MCF 10A (cell line): ENCODE data around the gene ABCF2. TPM values are rescaled to one million over a fixed set of nuclear protein-coding genes. Genes with fewer than 3 reads are reported as not detected.

Experiments used
- BruUV-seq: library from RNA; stranded (reverse); fragments of 400-500 nt; replicated peaks from 2 replicates; lab custom pipeline; 2021; lab: Mats Ljungman, UMichigan
- CTCF ChIA-PET: fragments of 300-600 bp; sonication (Branson Sonifier 250); formaldehyde crosslinking; extraction: SDS; loops from one replicate; lab custom pipeline; 2021; ENCODE audit warnings: antibody characterized with exemption, inconsistent platforms; lab: Yijun Ruan, JAX
- POLR2A ChIA-PET: fragments of 300-600, 350-650 bp; sonication (Branson Sonifier 250); formaldehyde crosslinking; extraction: SDS; loops from one replicate; lab custom pipeline; 2020; ENCODE audit warnings: antibody characterized with exemption, inconsistent platforms; lab: Yijun Ruan, JAX
- DNase-seq: peaks from one replicate; pipeline ENCODE4 v3.0.0-alpha.2; 2018; ENCODE audit not compliant: unreplicated experiment
- H3K27ac Mint-ChIP-seq: one replicate; pipeline ENCODE4 v1.8.0; 2022; ENCODE audit warnings: mild to moderate bottlenecking, low read depth, mixed read lengths; ENCODE audit not compliant: unreplicated experiment
- H3K27me3 Mint-ChIP-seq: one replicate; pipeline ENCODE4 v1.8.0; 2022; ENCODE audit warnings: mixed read lengths; ENCODE audit not compliant: insufficient read depth, unreplicated experiment
- H3K36me3 Mint-ChIP-seq: one replicate; pipeline ENCODE4 v1.8.0; 2022; ENCODE audit warnings: mild to moderate bottlenecking, moderate library complexity, mixed read lengths; ENCODE audit not compliant: insufficient read depth, unreplicated experiment
- H3K4me1 Mint-ChIP-seq: one replicate; pipeline ENCODE4 v1.8.0; 2022; ENCODE audit warnings: mixed read lengths; ENCODE audit not compliant: insufficient read depth, unreplicated experiment
- H3K4me3 Mint-ChIP-seq: one replicate; pipeline ENCODE4 v1.8.0; 2022; ENCODE audit warnings: mild to moderate bottlenecking, moderate library complexity, mixed read lengths; ENCODE audit not compliant: unreplicated experiment
- H3K9me3 Mint-ChIP-seq: one replicate; pipeline ENCODE4 v1.8.0; 2022; ENCODE audit warnings: mixed read lengths; ENCODE audit not compliant: unreplicated experiment
- intact Hi-C: fragments of 100-400 bp; cut with micrococcal nuclease; formaldehyde crosslinking; loops from 2 replicates; pipeline ENCODE4 v1.14.1; 2022
- total RNA-seq: library from RNA; stranded (reverse); gene quantifications from 2 replicates; pipeline ENCODE4 v1.2.3, GENCODE V29; 2022
- TF ChIP-seq, protein P1 (sequence below): fragments of 200-600 bp; IDR thresholded peaks from one replicate; pipeline ENCODE4 v1.8.0; 2022; ENCODE audit warnings: antibody characterized with exemption, mild to moderate bottlenecking; ENCODE audit not compliant: unreplicated experiment

The ABCF2 gene
- total RNA-seq, 1 experiment from 2014 or later: 72.4 TPM

DNA sequence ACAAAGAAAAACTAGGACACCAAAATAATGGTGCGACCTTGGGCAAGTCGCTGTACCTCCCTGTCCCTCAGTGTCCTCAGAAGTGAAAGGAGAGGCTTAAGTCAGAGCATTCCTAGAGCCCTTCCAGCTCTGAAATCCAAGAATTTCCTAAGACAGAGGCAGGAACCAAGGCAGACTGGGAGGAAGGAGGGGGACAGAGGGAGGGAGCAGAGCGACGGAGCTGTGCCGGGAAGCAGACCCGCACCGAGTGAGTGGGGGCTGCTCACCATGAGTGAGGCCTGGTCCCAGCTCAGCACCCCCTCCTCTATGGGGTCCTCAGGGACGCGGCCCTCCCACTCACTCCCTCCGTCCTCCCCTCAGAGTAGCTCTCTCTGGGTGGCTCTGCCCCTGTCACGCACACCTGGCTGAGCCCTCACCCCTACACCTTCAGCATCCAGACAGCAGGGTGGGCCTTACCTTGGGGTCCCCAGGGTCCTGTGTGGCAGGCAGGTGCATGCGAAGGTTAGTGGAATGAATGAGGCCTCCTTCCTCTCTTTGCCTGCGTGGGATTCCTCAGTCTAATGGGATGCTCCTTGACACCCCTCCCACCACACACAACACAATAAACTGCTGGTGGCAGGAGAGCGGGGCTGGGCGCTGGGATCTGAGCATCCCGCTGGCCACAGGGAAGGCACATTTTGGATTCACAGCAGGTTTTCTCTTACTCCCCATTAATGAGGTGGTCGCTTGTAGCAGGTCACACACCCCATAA lies 26.1 kb upstream of the ABCF2 start:
- no TSS peak for BruUV-seq
- CTCF ChIA-PET: interaction anchor here (1.0 to 1.2 kb wide), 2 partner anchors 9 to 51 kb away, joined by 3 to 6 read pairs; no protein-coding TSS in a partner anchor

DNA sequence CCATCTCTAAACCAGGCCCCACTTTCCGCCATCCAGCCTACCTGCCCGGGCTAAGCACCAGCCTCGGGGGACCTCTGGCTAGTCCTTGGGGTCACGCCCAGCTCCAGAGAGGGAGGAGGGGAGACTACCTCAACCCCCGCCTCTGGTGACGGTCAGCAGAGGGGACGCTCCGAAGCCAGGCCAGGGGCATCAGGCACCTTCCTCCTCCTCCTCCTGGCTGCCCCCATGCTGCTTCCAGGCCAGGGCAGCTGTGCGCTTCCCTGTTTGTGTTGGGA lies 25.5 kb upstream of the ABCF2 start:
- Mint-ChIP-seq H3K27me3 (peaks cover 32% of the 10 kb centered on the region), H3K27ac (no peak overlapping the region), H3K4me3 (peak overlapping the region; percentile 63), H3K9me3 (no peaks in the 10 kb centered on the region), H3K4me1 (peaks cover 34% of the 10 kb centered on the region), H3K36me3 (no peaks in the 10 kb centered on the region)
- no TSS peak for BruUV-seq
- intact Hi-C loops: no loop called here
- TF ChIP-seq, protein P1, sequence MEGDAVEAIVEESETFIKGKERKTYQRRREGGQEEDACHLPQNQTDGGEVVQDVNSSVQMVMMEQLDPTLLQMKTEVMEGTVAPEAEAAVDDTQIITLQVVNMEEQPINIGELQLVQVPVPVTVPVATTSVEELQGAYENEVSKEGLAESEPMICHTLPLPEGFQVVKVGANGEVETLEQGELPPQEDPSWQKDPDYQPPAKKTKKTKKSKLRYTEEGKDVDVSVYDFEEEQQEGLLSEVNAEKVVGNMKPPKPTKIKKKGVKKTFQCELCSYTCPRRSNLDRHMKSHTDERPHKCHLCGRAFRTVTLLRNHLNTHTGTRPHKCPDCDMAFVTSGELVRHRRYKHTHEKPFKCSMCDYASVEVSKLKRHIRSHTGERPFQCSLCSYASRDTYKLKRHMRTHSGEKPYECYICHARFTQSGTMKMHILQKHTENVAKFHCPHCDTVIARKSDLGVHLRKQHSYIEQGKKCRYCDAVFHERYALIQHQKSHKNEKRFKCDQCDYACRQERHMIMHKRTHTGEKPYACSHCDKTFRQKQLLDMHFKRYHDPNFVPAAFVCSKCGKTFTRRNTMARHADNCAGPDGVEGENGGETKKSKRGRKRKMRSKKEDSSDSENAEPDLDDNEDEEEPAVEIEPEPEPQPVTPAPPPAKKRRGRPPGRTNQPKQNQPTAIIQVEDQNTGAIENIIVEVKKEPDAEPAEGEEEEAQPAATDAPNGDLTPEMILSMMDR: no peak
- ChIA-PET POLR2A (interaction anchor here (0.7 to 1.7 kb wide), 5 partner anchors 10 to 25 kb away, joined by 3 to 19 read pairs (median 4); partner anchors contain the start of genes ABCF2 and CHPF2), CTCF (interaction anchor here (0.5 to 1.2 kb wide), 4 partner anchors 8 to 1654 kb away, joined by 3 to 6 read pairs (median 4); no protein-coding TSS in a partner anchor)
- DNase-seq: no peak

More for the DNA sequence above, 26.1 kb upstream of the ABCF2 start:
- TF ChIP-seq, protein P1: no peak
- Mint-ChIP-seq H3K9me3 (no peaks in the 10 kb centered on the region), H3K36me3 (no peaks in the 10 kb centered on the region), H3K27me3 (peaks cover 38% of the 10 kb centered on the region), H3K27ac (no peak overlapping the region), H3K4me3 (no peak overlapping the region), H3K4me1 (peaks cover 34% of the 10 kb centered on the region)
- POLR2A ChIA-PET: interaction anchor here (1.0 to 1.7 kb wide), 2 partner anchors 10 to 26 kb away, joined by 3 to 19 read pairs; partner anchors contain the start of gene ABCF2
- intact Hi-C loops: no loop called here
- no peak for DNase-seq

DNA sequence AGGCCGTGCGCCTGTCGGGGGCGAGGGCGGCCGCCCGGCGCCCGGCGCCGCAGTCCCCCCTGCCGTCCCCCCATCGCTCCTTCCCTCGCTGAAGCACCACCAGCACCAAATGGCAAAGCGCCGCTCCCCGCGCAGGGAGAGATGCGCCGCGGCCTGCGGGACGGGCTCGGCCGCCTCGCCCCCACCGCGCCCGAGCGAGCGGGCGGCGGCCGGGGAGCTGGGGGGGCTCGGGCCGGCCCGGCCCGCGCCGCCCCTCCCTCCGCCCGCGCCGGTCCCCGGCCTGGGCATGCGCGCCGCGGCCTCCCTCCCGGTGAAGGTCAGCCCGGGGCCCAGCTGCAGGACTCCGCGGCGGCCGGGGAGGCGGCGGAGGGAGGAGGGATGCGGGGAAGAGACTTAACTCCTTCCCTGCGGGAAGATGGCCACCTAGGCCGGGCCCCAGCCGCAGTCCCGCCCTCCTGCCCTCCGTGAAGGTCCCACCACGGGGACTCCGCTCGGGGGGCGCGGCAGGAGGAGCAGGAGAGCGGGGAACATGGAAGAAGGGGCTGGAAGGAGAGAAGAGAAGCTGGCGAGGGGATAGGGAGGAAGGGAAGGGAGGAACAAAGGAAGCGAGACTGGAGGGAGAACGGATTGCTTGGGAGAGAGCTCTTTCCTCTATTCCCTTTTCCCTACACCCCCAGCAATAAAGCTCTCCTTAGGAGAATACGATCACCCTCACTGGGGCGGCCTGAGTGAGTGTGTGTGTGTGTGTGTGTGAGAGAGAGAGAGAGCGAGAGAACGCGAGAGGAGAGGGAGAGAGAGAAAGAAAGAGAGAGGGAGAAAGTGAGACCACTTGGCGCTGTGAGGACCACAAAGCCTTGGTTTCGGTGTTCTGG lies 24.9 kb upstream of the ABCF2 start:
- Mint-ChIP-seq H3K9me3 (no peaks in the 10 kb centered on the region), H3K27me3 (peaks cover 26% of the 10 kb centered on the region), H3K4me1 (peaks cover 35% of the 10 kb centered on the region), H3K27ac (no peak overlapping the region), H3K36me3 (no peaks in the 10 kb centered on the region), H3K4me3 (peak overlapping the region; percentile 63)
- ChIA-PET POLR2A (interaction anchor here (0.7 to 1.7 kb wide), 5 partner anchors 9 to 25 kb away, joined by 3 to 19 read pairs (median 4); partner anchors contain the start of genes ABCF2 and CHPF2), CTCF (interaction anchor here (0.5 to 1.0 kb wide), 5 partner anchors 34 to 1653 kb away, joined by 3 to 4 read pairs (median 3); no protein-coding TSS in a partner anchor)
- TF ChIP-seq, protein P1: no peak
- intact Hi-C loops: no loop called here
- DNase-seq: peak; percentile 36
- no TSS peak for BruUV-seq
